NCI-H146 treated with DMSO at 0.1 percent for 48 hours (cell line): ENCODE measurements around the gene ACTL6B.

ENCODE experiments used
- DNase-seq: peaks from one replicate; lab custom pipeline; 2025; ENCODE audit not compliant: unreplicated experiment; lab: John Stamatoyannopoulos, UW

Gene ACTL6B

GRCh38 chr7:100683659-100684533 lies 27.6 kb upstream of the ACTL6B start:
- DNase-seq = no peak

- no peak for DNase-seq
These were observed 26.9 kb upstream of the ACTL6B start for GRCh38 chr7:100682991-100683658.

GRCh38 chr7:100682228-100682741 lies 26.0 kb upstream of the ACTL6B start:
- DNase-seq = no peak

GRCh38 chr7:100681491-100682227 lies 25.4 kb upstream of the ACTL6B start:
- no peak for DNase-seq

- DNase-seq = no peak
These were observed 24.5 kb upstream of the ACTL6B start for GRCh38 chr7:100680576-100681271.

- DNase-seq = no peak
These were observed 23.8 kb upstream of the ACTL6B start for GRCh38 chr7:100679927-100680575.

GRCh38 chr7:100679129-100679926 lies 23.1 kb upstream of the ACTL6B start:
- no peak for DNase-seq

DNA sequence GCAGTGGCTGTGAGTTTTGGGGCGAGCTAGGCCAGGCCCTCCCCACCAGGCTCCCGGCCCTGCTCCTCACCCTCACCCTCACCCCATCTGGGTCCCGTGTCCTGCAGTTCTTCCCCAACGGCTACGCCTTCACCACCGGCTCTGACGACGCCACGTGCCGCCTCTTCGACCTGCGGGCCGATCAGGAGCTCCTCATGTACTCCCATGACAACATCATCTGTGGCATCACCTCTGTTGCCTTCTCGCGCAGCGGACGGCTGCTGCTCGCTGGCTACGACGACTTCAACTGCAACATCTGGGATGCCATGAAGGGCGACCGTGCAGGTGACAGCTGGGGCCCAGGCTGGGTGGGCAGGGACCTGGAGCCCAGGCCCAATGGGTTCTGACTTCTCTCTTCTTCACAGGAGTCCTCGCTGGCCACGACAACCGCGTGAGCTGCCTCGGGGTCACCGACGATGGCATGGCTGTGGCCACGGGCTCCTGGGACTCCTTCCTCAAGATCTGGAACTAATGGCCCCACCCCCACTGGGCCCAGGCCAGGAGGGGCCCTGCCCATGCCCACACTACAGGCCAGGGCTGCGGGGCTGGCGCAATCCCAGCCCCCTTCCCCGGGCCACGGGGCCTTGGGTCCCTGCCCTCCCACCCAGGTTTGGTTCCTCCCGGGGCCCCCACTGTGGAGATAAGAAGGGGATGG lies 22.2 kb upstream of the ACTL6B start:
- DNase-seq = no peak

DNA sequence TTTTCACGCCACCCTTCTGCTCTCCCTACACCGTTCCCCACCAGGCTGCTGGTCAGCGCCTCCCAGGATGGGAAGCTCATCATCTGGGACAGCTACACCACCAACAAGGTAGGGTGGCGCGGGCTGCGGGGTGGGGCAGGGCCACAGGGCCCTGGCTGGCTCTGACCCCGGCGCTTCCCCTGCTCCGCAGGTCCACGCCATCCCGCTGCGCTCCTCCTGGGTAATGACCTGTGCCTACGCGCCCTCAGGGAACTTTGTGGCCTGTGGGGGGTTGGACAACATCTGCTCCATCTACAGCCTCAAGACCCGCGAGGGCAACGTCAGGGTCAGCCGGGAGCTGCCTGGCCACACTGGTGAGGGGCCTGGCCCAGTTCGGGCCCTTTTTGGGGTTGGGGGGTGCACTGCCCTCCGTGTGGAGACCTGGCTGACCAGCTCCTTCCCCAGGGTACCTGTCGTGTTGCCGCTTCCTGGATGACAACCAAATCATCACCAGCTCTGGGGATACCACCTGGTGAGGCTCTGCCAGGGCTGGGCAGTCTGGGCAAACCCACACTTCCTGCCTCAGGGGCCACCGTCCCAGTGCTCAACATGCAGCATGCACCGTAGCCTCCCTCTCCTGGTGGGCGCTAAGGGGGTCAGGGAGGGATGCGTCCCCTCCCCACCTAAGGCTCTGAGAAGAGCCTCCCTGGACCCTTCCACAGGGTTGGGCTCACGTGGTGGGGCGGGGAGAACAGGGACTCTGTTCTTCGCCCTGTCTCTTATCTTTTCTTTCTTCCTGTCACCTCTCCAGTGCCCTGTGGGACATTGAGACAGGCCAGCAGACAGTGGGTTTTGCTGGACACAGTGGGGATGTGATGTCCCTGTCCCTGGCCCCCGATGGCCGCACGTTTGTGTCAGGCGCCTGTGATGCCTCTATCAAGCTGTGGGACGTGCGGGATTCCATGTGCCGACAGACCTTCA lies 21.3 kb upstream of the ACTL6B start:
- DNase-seq = no peak

GRCh38 chr7:100676501-100677306 lies 20.5 kb upstream of the ACTL6B start:
- no peak for DNase-seq

GRCh38 chr7:100675581-100676350 lies 19.5 kb upstream of the ACTL6B start:
- DNase-seq = no peak

- DNase-seq = no peak
These were observed 18.8 kb upstream of the ACTL6B start for GRCh38 chr7:100675105-100675451.

DNA sequence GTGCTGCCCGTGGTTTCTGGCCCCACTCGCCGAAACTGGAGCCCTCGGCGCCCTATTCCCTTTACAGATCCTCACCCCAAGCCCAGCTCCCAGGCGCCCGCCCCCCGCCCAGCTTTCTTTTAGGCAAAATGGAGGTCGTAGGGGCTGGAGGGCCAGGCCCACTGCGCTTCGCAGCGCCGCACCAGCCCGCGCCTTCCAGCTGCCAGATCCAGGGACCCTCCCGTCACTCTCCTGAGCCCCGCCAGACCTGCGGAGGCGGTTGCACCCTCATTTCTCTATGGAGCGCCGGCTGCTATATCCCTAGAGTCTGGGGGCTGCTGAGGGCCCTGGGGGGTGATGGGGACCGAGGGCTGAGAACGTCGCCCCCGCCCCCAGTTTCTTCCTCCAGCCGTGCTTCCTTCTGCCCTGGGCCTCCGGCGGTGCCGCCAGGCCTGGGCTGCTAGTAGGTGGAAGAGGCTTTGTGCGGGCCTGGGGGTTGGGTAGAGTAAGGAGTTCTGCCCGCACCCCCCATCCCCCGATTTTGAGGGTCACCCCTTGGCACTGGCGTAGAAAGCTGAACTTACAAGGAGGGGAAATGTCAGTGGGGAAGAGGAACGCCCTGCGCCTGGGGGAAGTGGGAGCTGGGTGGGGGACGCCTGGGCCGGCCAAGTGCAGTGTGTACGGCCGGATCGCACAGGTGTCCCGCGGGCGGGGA lies 18.3 kb upstream of the ACTL6B start:
- no peak for DNase-seq

- DNase-seq = no peak
These were observed 17.7 kb upstream of the ACTL6B start for GRCh38 chr7:100673942-100674410.

GRCh38 chr7:100673302-100673941 lies 17.2 kb upstream of the ACTL6B start, which contains the start of gene GNB2:
TSS of gene GNB2 (plus strand) at chr7:100673740. CDS start at chr7:100676266, 2,526 bp downstream.
- DNase-seq = peak; percentile 92
